Lower leg skin (tissue), 4 donors: ENCODE measurements around the gene NBEAL1. TPM values are rescaled to one million over a fixed set of nuclear protein-coding genes. Genes with fewer than 3 reads are reported as not detected.
"Not testable (repeated sequence)": the region's sequence is repeated elsewhere in the genome, so short reads cannot be mapped to it uniquely, and the experiment has no call there.

Experiments
- DNase-seq, 2 donors: peaks; one replicate each; pipeline ENCODE4 v3.0.0-alpha.2; 2019; ENCODE audit warnings: low spot score in 2 of 2
- H3K4me3 ChIP-seq: fragments of 200-600 bp; sonication (generic); 2 replicates; pipeline ENCODE4 v1.5.1; 2017; ENCODE audit warnings: mild to moderate bottlenecking, low read depth; ENCODE audit not compliant: poor library complexity, severe bottlenecking
- CTCF ChIP-seq, 3 donors: fragments of 450-650 bp; IDR thresholded peaks; one replicate each; pipeline ENCODE4 v1.5.1; 2016; ENCODE audit warnings: antibody characterized with exemption in 3 of 3, mild to moderate bottlenecking in 3 of 3, moderate library complexity in 2 of 3
- POLR2A ChIP-seq, 2 donors: fragments of 450-650 bp; IDR thresholded peaks; one replicate each; pipeline ENCODE4 v1.6.1; 2016 to 2017; ENCODE audit warnings: antibody characterized with exemption in 2 of 2, mild to moderate bottlenecking in 1 of 2, moderate library complexity in 1 of 2
- WGBS, 2 donors: methylation state at CpG; one replicate each; pipeline ENCODE4 v1.1.5; 2018; 5-methylcytosine and 5-hydroxymethylcytosine counted together
- intact Hi-C: fragments of 100-400 bp; cut with DNase I; formaldehyde crosslinking; loops from one replicate; pipeline ENCODE4 v1.15.0; 2023; ENCODE audit warnings: low total_unique reads
- total RNA-seq, 4 donors: library from RNA; depleted of rRNA; stranded (reverse); fragments of >200 nt; gene quantifications; one replicate each; pipeline ENCODE4 v1.1.0, GENCODE V29; 2016

Gene NBEAL1
- total RNA-seq, 4 donors from 2014 or later: 17.2 to 26.5 (median 21.6) TPM

GRCh38 chr2:203033395-203033794, 18.7 kb downstream of the NBEAL1 start:
- intact Hi-C loops: no loop called here
- TF ChIP-seq POLR2A (IDR thresholded peaks at IDR 0.05) (no peak), CTCF (IDR thresholded peaks at IDR 0.05) (no peak)
- DNase-seq: no peak

GRCh38 chr2:203035879-203036470, 21.3 kb downstream of the NBEAL1 start:
- no peak for TF ChIP-seq POLR2A (IDR thresholded peaks at IDR 0.05)
- intact Hi-C loops: no loop called here
- 40 to 41% methylated on average over 3 of the region's 3 CpGs for WGBS, 2 donors
- H3K4me3 ChIP-seq: no peak overlapping the region
- no peak for DNase-seq

More at GRCh38 chr2:203033395-203033794, 18.7 kb downstream of the NBEAL1 start:
- no peak overlapping the region for H3K4me3 ChIP-seq

- intact Hi-C loops: no loop called here
- no peak for DNase-seq
- no peak for TF ChIP-seq CTCF (IDR thresholded peaks at IDR 0.05)
- TF ChIP-seq POLR2A (IDR thresholded peaks at IDR 0.05): no peak
- WGBS, 2 donors: 60 to 67% methylated on average over 2 of the region's 2 CpGs
- no peak overlapping the region for H3K4me3 ChIP-seq
Measured at GRCh38 chr2:203037026-203037425, 22.4 kb downstream of the NBEAL1 start.

- 83 to 87% methylated on average over 6 of the region's 6 CpGs for WGBS, 2 donors
- intact Hi-C loops: no loop called here
- DNase-seq: no peak
- H3K4me3 ChIP-seq: no peak overlapping the region
- TF ChIP-seq POLR2A (IDR thresholded peaks at IDR 0.05) (no peak), CTCF (IDR thresholded peaks at IDR 0.05) (no peak)
Measured at GRCh38 chr2:203038586-203038985, 23.9 kb downstream of the NBEAL1 start.

- H3K4me3 ChIP-seq, intact Hi-C loops, DNase-seq: not testable (repeated sequence)
- 64 to 69% methylated on average over 6 of the region's 6 CpGs for WGBS, 2 donors
Measured at GRCh38 chr2:203039211-203039610, 24.5 kb downstream of the NBEAL1 start.

GRCh38 chr2:203040966-203041521, 26.4 kb downstream of the NBEAL1 start:
- no peak for TF ChIP-seq CTCF (IDR thresholded peaks at IDR 0.05)
- TF ChIP-seq POLR2A (IDR thresholded peaks at IDR 0.05): no peak
- intact Hi-C loops: no loop called here
- H3K4me3 ChIP-seq: no peak overlapping the region
- DNase-seq: no peak
- 90 to 95% methylated on average over 2 of the region's 2 CpGs for WGBS, 2 donors

- no peak overlapping the region for H3K4me3 ChIP-seq
- WGBS, 2 donors: 89 to 99% methylated on average over 4 of the region's 4 CpGs
- intact Hi-C loops: no loop called here
- no peak for TF ChIP-seq CTCF (IDR thresholded peaks at IDR 0.05)
- TF ChIP-seq POLR2A (IDR thresholded peaks at IDR 0.05): no peak
- DNase-seq: no peak
Measured at GRCh38 chr2:203042178-203042577, 27.5 kb downstream of the NBEAL1 start.
